ENCODE measurements around the gene RAD18. TPM values are rescaled to one million over a fixed set of nuclear protein-coding genes. Genes with fewer than 3 reads are reported as not detected.

The RAD18 gene
- total and polyA plus RNA-seq, 9 of the 15 experiments (the other 6 are each of a cell fraction or from before 2014, with no cell fraction given): 19.2 to 49.4 (median 34.4) TPM

GRCh38 chr3:8857720-8858367, 105.4 kb downstream of the RAD18 start (continued):
- no peak for TF ChIP-seq KAT2B (IDR thresholded peaks at IDR 0.05; ENCODE audit: low read depth, low read length)
- TF ChIP-seq RNF2 (IDR thresholded peaks at IDR 0.05): peak; percentile 63; the same call in 1 of the 2 replicates
- TF ChIP-seq CTCFL (IDR thresholded peaks at IDR 0.05; ENCODE audit: borderline replicate concordance, insufficient read depth, low read depth, low read length, poor library complexity, severe bottlenecking): peak; percentile 76
- TF ChIP-seq SIN3A (IDR thresholded peaks at IDR 0.05; ENCODE audit: borderline replicate concordance in 2 of 2, control insufficient read depth in 1 of 2, low read depth in 2 of 2, low read length in 2 of 2): no peak
- TF ChIP-seq CUX1 (CRISPR knock-in tag; IDR thresholded peaks at IDR 0.05): no peak
- no peak for TF ChIP-seq FIP1L1 (IDR thresholded peaks at IDR 0.05; ENCODE audit: low read depth, low read length, poor library complexity, severe bottlenecking)
- TF ChIP-seq ATF7 (IDR thresholded peaks at IDR 0.05): 0 out of 2 replicates have a peak, but pooled peaks have one; percentile 79
- no peak for TF ChIP-seq RBM39 (optimal IDR thresholded peaks at IDR 0.05; ENCODE audit: low read depth, low read length)
- TF ChIP-seq ZNF274 (IDR thresholded peaks at IDR 0.05; ENCODE audit: borderline replicate concordance, low read depth, low read length): no peak; the same call in 1 of the 2 replicates
